HG03342 (cell line): Measurements from ENCODE around the gene SLC4A7.
"Not testable (repeated sequence)": the region's sequence is repeated elsewhere in the genome, so short reads cannot be mapped to it uniquely, and the experiment has no call there.

ENCODE experiments used
- ATAC-seq: cut with Tn5 transposase; IDR thresholded peaks from one replicate; pipeline ENCODE4 v1.9.1; 2021; ENCODE audit warnings: mild to moderate bottlenecking, moderate library complexity; ENCODE audit not compliant: unreplicated experiment

The SLC4A7 gene

DNA sequence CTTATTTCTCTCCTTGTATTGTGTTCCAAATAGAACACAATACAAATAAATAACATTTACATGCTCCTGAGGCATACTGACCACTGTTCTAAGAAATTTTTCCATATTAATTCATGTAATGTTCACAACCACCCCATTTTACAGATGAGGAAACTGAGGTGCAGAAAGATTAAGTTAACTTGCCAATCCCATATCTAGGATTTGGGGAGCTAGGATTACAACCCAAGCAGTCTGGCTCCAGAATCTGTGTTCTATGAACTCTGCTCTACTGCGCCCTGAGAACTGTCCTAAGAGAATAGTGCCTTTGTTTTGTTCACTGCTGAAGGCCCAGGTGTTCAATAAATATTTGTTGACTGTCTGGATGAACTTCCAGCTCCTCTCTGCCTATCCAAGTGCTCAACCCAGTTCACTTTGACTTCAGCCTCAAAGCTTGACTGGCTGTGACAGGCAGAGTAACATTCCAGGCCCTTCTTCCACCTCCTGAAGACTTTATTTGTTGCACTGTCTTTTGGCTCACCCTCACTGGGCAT lies 118.1 kb downstream of the SLC4A7 start:
- ATAC-seq = no peak

DNA sequence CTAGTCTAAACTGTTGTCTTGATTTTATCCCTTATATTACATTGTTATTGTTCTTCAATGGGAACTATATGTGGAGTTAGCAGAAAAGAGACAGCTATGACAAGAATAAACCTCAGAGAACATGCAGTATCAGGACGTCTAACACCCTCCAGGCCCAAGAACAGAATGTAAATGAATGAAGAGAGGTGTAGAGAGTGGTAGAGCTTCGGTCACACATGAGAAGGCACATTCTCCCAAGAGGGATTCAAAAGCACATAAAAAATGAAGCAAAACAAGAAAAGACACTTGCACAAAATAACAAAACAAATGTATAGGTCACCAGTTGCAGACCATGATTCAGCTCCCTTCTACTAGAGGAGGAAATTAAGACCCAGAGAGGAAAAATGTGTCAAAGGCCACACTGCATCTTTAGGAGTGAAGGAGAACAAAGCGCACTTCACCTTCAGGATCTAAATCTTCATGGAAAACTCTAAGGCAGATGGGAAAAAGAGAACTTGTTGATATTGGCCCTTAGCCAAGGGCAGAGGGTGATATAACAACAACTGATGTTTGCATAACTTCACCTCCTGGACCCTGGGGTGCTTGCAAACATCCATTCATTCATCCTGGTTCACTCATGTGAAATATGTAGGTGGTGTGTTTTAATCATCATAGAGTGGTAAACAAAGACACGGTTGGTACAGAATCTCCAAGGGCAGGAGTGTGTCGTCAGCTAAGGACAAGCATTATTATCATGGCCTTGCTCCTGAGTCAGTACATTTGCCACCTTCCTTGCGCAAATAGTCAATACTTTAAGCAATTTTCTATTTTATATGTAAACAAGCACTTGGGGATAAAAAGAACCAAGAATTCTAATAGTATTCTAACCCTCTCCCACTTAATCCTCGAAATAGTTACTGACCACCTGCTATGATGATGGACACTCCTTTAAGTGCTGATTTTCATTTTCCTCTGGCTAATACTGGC lies 123.8 kb downstream of the SLC4A7 start:
- ATAC-seq = peak; percentile 40

GRCh38 chr3:27358372-27358771 lies 125.8 kb downstream of the SLC4A7 start:
- ATAC-seq = no peak

GRCh38 chr3:27357665-27358258 lies 126.4 kb downstream of the SLC4A7 start:
- ATAC-seq = peak; percentile 92

- ATAC-seq = no peak
Measured at GRCh38 chr3:27356976-27357375, 127.2 kb downstream of the SLC4A7 start.

GRCh38 chr3:27354588-27355203 lies 129.5 kb downstream of the SLC4A7 start:
- no peak for ATAC-seq

DNA sequence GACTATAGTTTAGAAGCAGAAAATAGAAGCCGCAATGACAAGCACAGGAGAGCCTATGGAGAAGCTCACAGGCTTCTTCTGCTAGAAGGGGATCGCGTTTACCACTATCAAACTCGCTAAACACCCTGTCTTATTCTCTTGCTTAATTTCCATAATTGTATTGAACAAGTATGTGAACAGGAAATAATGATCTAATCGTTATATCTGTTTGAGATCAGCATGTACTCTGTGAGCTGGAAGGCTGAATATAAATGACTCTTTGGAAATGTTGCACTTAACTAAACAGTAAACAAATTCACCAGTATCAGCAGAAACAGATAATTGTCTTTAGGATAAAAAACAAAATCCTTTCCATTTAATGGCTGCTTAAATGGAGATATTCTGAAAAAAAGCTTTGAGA lies 130.0 kb downstream of the SLC4A7 start:
- ATAC-seq = no peak

- no peak for ATAC-seq
Measured at GRCh38 chr3:27353221-27353620, 131.0 kb downstream of the SLC4A7 start.

GRCh38 chr3:27352047-27352446 lies 132.1 kb downstream of the SLC4A7 start:
- ATAC-seq = no peak

- no peak for ATAC-seq
Measured at GRCh38 chr3:27349832-27350231, 134.4 kb downstream of the SLC4A7 start.

- ATAC-seq = no peak
Measured at GRCh38 chr3:27345959-27346865, 138.0 kb downstream of the SLC4A7 start.

- no peak for ATAC-seq
Measured at GRCh38 chr3:27345493-27345892, 138.7 kb downstream of the SLC4A7 start.

DNA sequence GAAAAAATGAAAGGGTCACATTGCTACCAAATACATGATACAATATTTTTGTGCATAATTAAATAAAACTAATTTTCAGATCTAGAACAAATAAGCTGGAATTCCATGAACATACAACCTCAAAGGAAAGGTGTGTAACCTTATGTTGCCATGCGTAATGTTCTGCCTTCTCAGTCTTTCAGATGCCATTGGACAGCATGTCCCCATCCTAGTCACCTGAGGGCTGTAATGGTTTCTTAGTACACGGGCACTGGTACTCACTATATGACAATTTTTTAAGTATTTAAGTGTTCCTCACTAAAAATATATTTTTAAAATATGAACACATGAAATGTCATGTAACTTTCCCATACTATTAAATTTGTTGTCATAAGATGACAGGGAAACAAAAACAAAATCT lies 139.1 kb downstream of the SLC4A7 start:
- no peak for ATAC-seq

DNA sequence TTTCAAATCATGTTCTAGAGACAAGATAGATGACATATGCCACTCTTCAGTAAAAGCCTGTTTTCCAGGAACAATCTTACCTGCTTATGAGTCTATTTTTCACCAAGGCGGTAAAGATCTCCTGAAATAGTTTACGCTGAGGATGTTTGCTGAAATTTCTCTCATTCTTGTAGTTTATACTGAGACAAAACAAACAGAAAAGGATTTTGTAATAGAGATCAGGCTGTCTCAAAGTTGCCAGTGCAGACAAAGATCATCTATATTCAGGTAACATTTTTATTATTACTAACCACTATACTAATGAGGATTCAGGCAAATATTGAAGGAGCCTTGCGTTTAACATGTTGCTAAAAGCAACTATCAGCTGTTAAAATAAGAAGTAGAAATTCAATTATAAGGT lies 140.0 kb downstream of the SLC4A7 start:
- no peak for ATAC-seq

DNA sequence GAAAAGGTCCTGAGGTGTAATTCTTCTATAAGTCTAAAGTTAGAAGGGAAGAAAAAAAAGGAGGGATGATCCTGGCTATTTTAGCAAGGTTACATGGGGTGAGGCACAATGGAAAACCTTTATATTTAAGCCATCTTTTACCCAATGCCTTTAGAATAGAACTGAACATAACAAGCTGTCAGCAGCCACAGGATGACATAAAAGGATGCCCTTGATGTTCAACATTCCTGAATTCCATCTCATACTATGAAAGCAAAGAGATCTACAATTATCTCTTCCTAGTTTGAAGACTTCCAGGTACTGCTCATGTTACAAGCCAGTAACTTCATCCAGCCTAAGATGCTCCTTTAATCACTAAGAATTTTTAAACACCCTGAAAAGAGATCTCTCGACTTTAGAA lies 141.9 kb downstream of the SLC4A7 start:
- ATAC-seq = no peak

- ATAC-seq = peak; percentile 84
Measured at GRCh38 chr3:27340534-27340933, 143.7 kb downstream of the SLC4A7 start.

GRCh38 chr3:27335571-27335970 lies 148.6 kb downstream of the SLC4A7 start:
- ATAC-seq = no peak

GRCh38 chr3:27333843-27334242 lies 150.3 kb downstream of the SLC4A7 start:
- no peak for ATAC-seq

DNA sequence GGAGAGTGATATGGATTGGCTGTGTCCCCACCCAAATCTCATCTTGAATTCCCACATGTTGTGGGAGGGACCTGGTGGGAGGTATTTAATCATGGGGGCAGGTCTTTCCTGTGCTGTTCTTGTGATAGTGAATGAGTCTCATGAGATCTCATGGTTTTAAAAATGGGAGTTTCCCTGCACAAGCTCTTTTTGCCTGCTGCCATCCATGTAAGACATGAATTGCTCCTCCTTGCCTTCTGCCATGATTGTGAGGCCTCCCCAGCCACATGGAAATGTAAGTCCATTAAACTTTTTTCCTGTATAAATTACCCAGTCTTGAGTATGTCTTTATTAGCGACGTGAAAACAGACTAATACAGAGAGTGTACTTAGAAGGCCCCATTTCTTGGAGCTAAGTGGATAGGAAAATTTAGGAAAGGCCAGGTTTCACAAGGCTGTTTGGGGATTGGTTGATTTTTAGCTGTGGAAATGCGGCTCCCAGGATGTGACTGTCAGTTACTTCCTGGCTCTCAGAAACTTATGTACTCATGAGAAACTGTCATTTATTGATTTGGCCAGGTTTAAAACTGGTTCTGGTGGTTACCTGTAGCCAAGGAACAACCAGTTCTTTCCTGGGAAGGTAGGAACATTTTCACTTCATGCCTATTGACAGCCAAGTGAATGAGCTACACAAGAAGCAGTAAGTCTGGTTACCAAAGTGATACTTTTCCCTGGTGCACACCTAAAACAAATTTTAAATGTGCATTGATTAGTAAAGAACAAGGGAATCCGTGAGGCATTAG lies 155.0 kb downstream of the SLC4A7 start:
- not testable (repeated sequence) for ATAC-seq
